ENCODE results near the gene HSPA12B.

HSPA12B gene

GRCh38 chr20:3712279-3712873 is 20.1 kb upstream of the HSPA12B start, which contains the start of gene SIGLEC1:
SIGLEC1 (minus strand) TSS chr20:3712600; CDS start chr20:3707128, 5,472 bp downstream.
- Mint-ChIP-seq H3K27ac (no peak within 1 kb of the TSS), H3K4me3 (no peak within 1 kb of the TSS), H3K9me3 (no peaks in the 10 kb centered on the region), H3K4me1 (peaks cover 18% of the 10 kb centered on the region), H3K36me3 (no peaks in the 10 kb centered on the region), H3K27me3 (peaks cover 36% of the 10 kb centered on the region)
- no peak for ATAC-seq

GRCh38 chr20:3714092-3714491 is 18.4 kb upstream of the HSPA12B start:
- no peak for ATAC-seq
- peaks cover 18% of the 10 kb centered on the region for H3K4me1 Mint-ChIP-seq
- peaks cover 51% of the 10 kb centered on the region for H3K27me3 Mint-ChIP-seq
- H3K27ac Mint-ChIP-seq, result no peak overlapping the region
- no peaks in the 10 kb centered on the region for H3K36me3 Mint-ChIP-seq
- no peak overlapping the region for H3K4me3 Mint-ChIP-seq
- no peaks in the 10 kb centered on the region for H3K9me3 Mint-ChIP-seq

- Mint-ChIP-seq H3K4me1 (peaks cover 8% of the 10 kb centered on the region), H3K27me3 (peaks cover 69% of the 10 kb centered on the region), H3K4me3 (no peak overlapping the region), H3K27ac (no peak overlapping the region), H3K9me3 (no peaks in the 10 kb centered on the region), H3K36me3 (no peaks in the 10 kb centered on the region)
- peak; percentile 54 for ATAC-seq
These were observed 16.2 kb upstream of the HSPA12B start for GRCh38 chr20:3716195-3716834.

- H3K27me3 Mint-ChIP-seq, result peaks cover 74% of the 10 kb centered on the region
- no peaks in the 10 kb centered on the region for H3K4me1 Mint-ChIP-seq
- no peaks in the 10 kb centered on the region for H3K36me3 Mint-ChIP-seq
- no peak overlapping the region for H3K27ac Mint-ChIP-seq
- no peak for ATAC-seq
- no peak overlapping the region for H3K4me3 Mint-ChIP-seq
- H3K9me3 Mint-ChIP-seq, result no peaks in the 10 kb centered on the region
These were observed 13.4 kb upstream of the HSPA12B start for GRCh38 chr20:3719046-3719445.

GRCh38 chr20:3720068-3720467 is 12.4 kb upstream of the HSPA12B start:
- Mint-ChIP-seq H3K9me3 (peaks cover 3% of the 10 kb centered on the region), H3K4me3 (no peak overlapping the region), H3K27ac (no peak overlapping the region), H3K36me3 (no peaks in the 10 kb centered on the region), H3K4me1 (no peaks in the 10 kb centered on the region), H3K27me3 (peaks cover 84% of the 10 kb centered on the region)
- no peak for ATAC-seq

- H3K27me3 Mint-ChIP-seq, result peaks cover 84% of the 10 kb centered on the region
- H3K36me3 Mint-ChIP-seq, result no peaks in the 10 kb centered on the region
- peaks cover 3% of the 10 kb centered on the region for H3K9me3 Mint-ChIP-seq
- H3K4me1 Mint-ChIP-seq, result no peaks in the 10 kb centered on the region
- no peak overlapping the region for H3K27ac Mint-ChIP-seq
- no peak for ATAC-seq
- H3K4me3 Mint-ChIP-seq, result no peak overlapping the region
These were observed 11.9 kb upstream of the HSPA12B start for GRCh38 chr20:3720626-3721025.

- H3K9me3 Mint-ChIP-seq, result peaks cover 3% of the 10 kb centered on the region
- H3K27ac Mint-ChIP-seq, result no peak overlapping the region
- no peaks in the 10 kb centered on the region for H3K4me1 Mint-ChIP-seq
- H3K36me3 Mint-ChIP-seq, result no peaks in the 10 kb centered on the region
- peaks cover 81% of the 10 kb centered on the region for H3K27me3 Mint-ChIP-seq
- no peak for ATAC-seq
- no peak overlapping the region for H3K4me3 Mint-ChIP-seq
These were observed 10.6 kb upstream of the HSPA12B start for GRCh38 chr20:3721912-3722311.

GRCh38 chr20:3723284-3723683 is 9.2 kb upstream of the HSPA12B start:
- Mint-ChIP-seq H3K27ac (no peak overlapping the region), H3K4me1 (no peaks in the 10 kb centered on the region), H3K9me3 (peaks cover 3% of the 10 kb centered on the region), H3K27me3 (peaks cover 81% of the 10 kb centered on the region), H3K36me3 (no peaks in the 10 kb centered on the region), H3K4me3 (no peak overlapping the region)
- ATAC-seq, result no peak

- Mint-ChIP-seq H3K36me3 (no peaks in the 10 kb centered on the region), H3K27ac (no peak overlapping the region), H3K27me3 (peaks cover 78% of the 10 kb centered on the region), H3K4me3 (no peak overlapping the region), H3K9me3 (peaks cover 3% of the 10 kb centered on the region), H3K4me1 (no peaks in the 10 kb centered on the region)
- ATAC-seq, result no peak
These were observed 8.1 kb upstream of the HSPA12B start for GRCh38 chr20:3724356-3724755.

GRCh38 chr20:3727401-3728021 is 5.0 kb upstream of the HSPA12B start:
- Mint-ChIP-seq H3K36me3 (no peaks in the 10 kb centered on the region), H3K4me1 (no peaks in the 10 kb centered on the region), H3K4me3 (no peak overlapping the region), H3K9me3 (peaks cover 3% of the 10 kb centered on the region), H3K27me3 (peaks cover 74% of the 10 kb centered on the region), H3K27ac (no peak overlapping the region)
- ATAC-seq, result no peak

- H3K27me3 Mint-ChIP-seq, result peaks cover 73% of the 10 kb centered on the region
- H3K4me1 Mint-ChIP-seq, result no peaks in the 10 kb centered on the region
- peaks cover 3% of the 10 kb centered on the region for H3K9me3 Mint-ChIP-seq
- no peak overlapping the region for H3K4me3 Mint-ChIP-seq
- no peak overlapping the region for H3K27ac Mint-ChIP-seq
- ATAC-seq, result no peak
- no peaks in the 10 kb centered on the region for H3K36me3 Mint-ChIP-seq
These were observed 4.1 kb upstream of the HSPA12B start for GRCh38 chr20:3728354-3728753.

- H3K4me1 Mint-ChIP-seq, result no peaks in the 10 kb centered on the region
- ATAC-seq, result no peak
- no peak overlapping the region for H3K4me3 Mint-ChIP-seq
- peaks cover 75% of the 10 kb centered on the region for H3K27me3 Mint-ChIP-seq
- H3K27ac Mint-ChIP-seq, result no peak overlapping the region
- H3K36me3 Mint-ChIP-seq, result no peaks in the 10 kb centered on the region
- peaks cover 3% of the 10 kb centered on the region for H3K9me3 Mint-ChIP-seq
These were observed 3.6 kb upstream of the HSPA12B start for GRCh38 chr20:3728876-3729275.

- Mint-ChIP-seq H3K9me3 (peaks cover under 1% of the 10 kb centered on the region), H3K4me3 (no peak overlapping the region), H3K27ac (no peak overlapping the region), H3K36me3 (no peaks in the 10 kb centered on the region), H3K27me3 (peaks cover 72% of the 10 kb centered on the region), H3K4me1 (no peaks in the 10 kb centered on the region)
- no peak for ATAC-seq
These were observed 3.1 kb upstream of the HSPA12B start for GRCh38 chr20:3729378-3729777.

- H3K9me3 Mint-ChIP-seq, result no peaks in the 10 kb centered on the region
- no peaks in the 10 kb centered on the region for H3K4me1 Mint-ChIP-seq
- peaks cover 66% of the 10 kb centered on the region for H3K27me3 Mint-ChIP-seq
- no peak for ATAC-seq
- H3K27ac Mint-ChIP-seq, result no peak overlapping the region
- H3K36me3 Mint-ChIP-seq, result no peaks in the 10 kb centered on the region
- H3K4me3 Mint-ChIP-seq, result no peak overlapping the region
These were observed 2.5 kb upstream of the HSPA12B start for GRCh38 chr20:3729811-3730540.

- Mint-ChIP-seq H3K27me3 (peaks cover 65% of the 10 kb centered on the region), H3K27ac (no peak overlapping the region), H3K4me1 (no peaks in the 10 kb centered on the region), H3K36me3 (no peaks in the 10 kb centered on the region), H3K9me3 (no peaks in the 10 kb centered on the region), H3K4me3 (no peak overlapping the region)
- no peak for ATAC-seq
These were observed 1.4 kb upstream of the HSPA12B start for GRCh38 chr20:3730803-3731672.
